ENCODE results near the gene TLR6. TPM values are rescaled to one million over a fixed set of nuclear protein-coding genes. Genes with fewer than 3 reads are reported as not detected.

Gene TLR6
- total and polyA plus RNA-seq, 7 experiments from 2014 or later: 1.00 to 8.8 (median 1.9) TPM; not detected in 2

- Mint-ChIP-seq H3K9me3 (no peaks in the 10 kb centered on the region), H3K36me3 (no peaks in the 10 kb centered on the region), H3K27ac (no peak overlapping the region), H3K27me3 (no peaks in the 10 kb centered on the region), H3K4me1 (peaks cover 0 to 7% (median 3%) of the 10 kb centered on the region in 7 donors), H3K4me3 (no peak overlapping the region)
- Histone ChIP-seq H3K4me1 (ENCODE audit: control insufficient read depth in 2 of 2, insufficient read depth in 2 of 2, low read length in 2 of 2) (no peaks in the 10 kb centered on the region), H3K27ac (ENCODE audit: low read depth, low read length) (no peak overlapping the region), H3K27me3 (ENCODE audit: control insufficient read depth in 2 of 2, insufficient read depth in 2 of 2, low read length in 2 of 2) (no peaks in the 10 kb centered on the region), H3K36me3 (ENCODE audit: control insufficient read depth in 2 of 3, insufficient read depth in 3 of 3, low read length in 3 of 3) (no peaks in the 10 kb centered on the region), H3K4me3 (ENCODE audit: low read length) (no peak overlapping the region), H3K9me3 (ENCODE audit: control insufficient read depth in 2 of 3, low read length in 3 of 3) (no peaks in the 10 kb centered on the region)
- ChIA-PET CTCF (no interaction called here), POLR2A (no interaction called here)
- intact Hi-C loops (cut with micrococcal nuclease): no loop called here
- DNase-seq (no peak), ATAC-seq (no peak)
These were observed 27.6 kb upstream of the TLR6 start for GRCh38 chr4:38884254-38884653.

- no peak for DNase-seq
- CTCF ChIA-PET: interaction anchor here (1.2 kb wide), 1 partner anchor 17 kb away, joined by 3 read pairs; no protein-coding TSS in a partner anchor
- Mint-ChIP-seq H3K27ac (no peak overlapping the region), H3K36me3 (peaks cover 0 to 3% (median 0%) of the 10 kb centered on the region in 5 donors), H3K27me3 (peaks cover 0 to 22% (median 5%) of the 10 kb centered on the region in 5 donors), H3K4me3 (no peak overlapping the region), H3K9me3 (no peaks in the 10 kb centered on the region), H3K4me1 (no peaks in the 10 kb centered on the region)
- Histone ChIP-seq H3K4me1 (ENCODE audit: control insufficient read depth in 2 of 2, insufficient read depth in 2 of 2, low read length in 2 of 2) (no peaks in the 10 kb centered on the region), H3K9me3 (ENCODE audit: control insufficient read depth in 2 of 3, low read length in 3 of 3) (no peaks in the 10 kb centered on the region), H3K27me3 (ENCODE audit: control insufficient read depth in 2 of 2, insufficient read depth in 2 of 2, low read length in 2 of 2) (no peaks in the 10 kb centered on the region), H3K27ac (ENCODE audit: low read depth, low read length) (no peak overlapping the region), H3K4me3 (ENCODE audit: low read length) (no peak overlapping the region), H3K36me3 (ENCODE audit: control insufficient read depth in 2 of 3, insufficient read depth in 3 of 3, low read length in 3 of 3) (no peaks in the 10 kb centered on the region)
- POLR2A ChIA-PET: interaction anchor here (1.0 kb wide), 1 partner anchor 9 kb away, joined by 4 read pairs; no protein-coding TSS in a partner anchor
- ATAC-seq: no peak
- intact Hi-C loops (cut with micrococcal nuclease): no loop called here
These were observed 20.0 kb upstream of the TLR6 start for GRCh38 chr4:38876636-38877035.

GRCh38 chr4:38873290-38873944, 16.8 kb upstream of the TLR6 start:
- Histone ChIP-seq H3K9me3 (ENCODE audit: control insufficient read depth in 2 of 3, low read length in 3 of 3) (no peaks in the 10 kb centered on the region), H3K4me1 (ENCODE audit: control insufficient read depth in 2 of 2, insufficient read depth in 2 of 2, low read length in 2 of 2) (no peaks in the 10 kb centered on the region), H3K36me3 (ENCODE audit: control insufficient read depth in 2 of 3, insufficient read depth in 3 of 3, low read length in 3 of 3) (no peaks in the 10 kb centered on the region), H3K27ac (ENCODE audit: low read depth, low read length) (no peak overlapping the region), H3K27me3 (ENCODE audit: control insufficient read depth in 2 of 2, insufficient read depth in 2 of 2, low read length in 2 of 2) (no peaks in the 10 kb centered on the region), H3K4me3 (ENCODE audit: low read length) (no peak overlapping the region)
- ChIA-PET CTCF (interaction anchor here (0.6 to 1.9 kb wide), 4 partner anchors 17 to 119 kb away, joined by 3 to 6 read pairs (median 4); partner anchors contain the start of gene TLR6), POLR2A (interaction anchor here (0.6 to 1.1 kb wide), 2 partner anchors 19 to 792 kb away, joined by 3 read pairs; no protein-coding TSS in a partner anchor)
- Mint-ChIP-seq H3K27ac (no peak overlapping the region), H3K4me3 (no peak overlapping the region), H3K4me1 (peaks cover 2 to 11% (median 5%) of the 10 kb centered on the region in 7 donors), H3K9me3 (no peaks in the 10 kb centered on the region), H3K36me3 (peaks cover 0 to 3% (median 0%) of the 10 kb centered on the region in 5 donors), H3K27me3 (peaks cover 6 to 29% (median 12%) of the 10 kb centered on the region in 5 donors)
- intact Hi-C loops (cut with micrococcal nuclease): no loop called here
- ATAC-seq (peak; percentile 18), DNase-seq (no peak)

- ChIA-PET CTCF (interaction anchor here (1.9 kb wide), 1 partner anchor 113 kb away, joined by 4 read pairs; no protein-coding TSS in a partner anchor), POLR2A (interaction anchor here (1.1 kb wide), 1 partner anchor 20 kb away, joined by 3 read pairs; no protein-coding TSS in a partner anchor)
- DNase-seq (no peak), ATAC-seq (no peak)
- Histone ChIP-seq H3K27me3 (ENCODE audit: control insufficient read depth in 2 of 2, insufficient read depth in 2 of 2, low read length in 2 of 2) (no peaks in the 10 kb centered on the region), H3K27ac (ENCODE audit: low read depth, low read length) (no peak overlapping the region), H3K36me3 (ENCODE audit: control insufficient read depth in 2 of 3, insufficient read depth in 3 of 3, low read length in 3 of 3) (no peaks in the 10 kb centered on the region), H3K9me3 (ENCODE audit: control insufficient read depth in 2 of 3, low read length in 3 of 3) (no peaks in the 10 kb centered on the region), H3K4me3 (ENCODE audit: low read length) (no peak overlapping the region), H3K4me1 (ENCODE audit: control insufficient read depth in 2 of 2, insufficient read depth in 2 of 2, low read length in 2 of 2) (no peaks in the 10 kb centered on the region)
- H3K27ac Mint-ChIP-seq: no peak overlapping the region
- H3K4me1 Mint-ChIP-seq: peaks cover 4 to 13% (median 5%) of the 10 kb centered on the region in 7 donors
- H3K9me3 Mint-ChIP-seq: no peaks in the 10 kb centered on the region
- intact Hi-C loops (cut with micrococcal nuclease): no loop called here
- H3K27me3 Mint-ChIP-seq: peaks cover 6 to 32% (median 15%) of the 10 kb centered on the region in 5 donors
- no peak overlapping the region for H3K4me3 Mint-ChIP-seq
- H3K36me3 Mint-ChIP-seq: peaks cover 0 to 3% (median 0%) of the 10 kb centered on the region in 5 donors
These were observed 16.0 kb upstream of the TLR6 start for GRCh38 chr4:38872620-38873019.

- H3K9me3 Mint-ChIP-seq: peaks cover 0 to 3% (median 0%) of the 10 kb centered on the region in 11 donors
- H3K27me3 Mint-ChIP-seq: peaks cover 2 to 32% (median 16%) of the 10 kb centered on the region in 5 donors
- no peak overlapping the region for H3K27ac Mint-ChIP-seq
- no peaks in the 10 kb centered on the region for H3K36me3 Mint-ChIP-seq
- H3K27me3 ChIP-seq (ENCODE audit: control insufficient read depth in 2 of 2, insufficient read depth in 2 of 2, low read length in 2 of 2): no peaks in the 10 kb centered on the region
- ChIA-PET CTCF (interaction anchor here (0.6 kb wide), 1 partner anchor 111 kb away, joined by 5 read pairs; no protein-coding TSS in a partner anchor), POLR2A (no interaction called here)
- H3K36me3 ChIP-seq (ENCODE audit: control insufficient read depth in 2 of 3, insufficient read depth in 3 of 3, low read length in 3 of 3): no peaks in the 10 kb centered on the region
- intact Hi-C loops (cut with micrococcal nuclease): no loop called here
- no peak for ATAC-seq
- H3K9me3 ChIP-seq (ENCODE audit: control insufficient read depth in 2 of 3, low read length in 3 of 3): no peaks in the 10 kb centered on the region
- no peaks in the 10 kb centered on the region for H3K4me1 ChIP-seq (ENCODE audit: control insufficient read depth in 2 of 2, insufficient read depth in 2 of 2, low read length in 2 of 2)
- no peak overlapping the region for H3K4me3 ChIP-seq (ENCODE audit: low read length)
- no peak overlapping the region for H3K27ac ChIP-seq (ENCODE audit: low read depth, low read length)
- DNase-seq: no peak
- peaks cover 5 to 17% (median 13%) of the 10 kb centered on the region in 7 donors for H3K4me1 Mint-ChIP-seq
- no peak overlapping the region for H3K4me3 Mint-ChIP-seq
These were observed 15.0 kb upstream of the TLR6 start for GRCh38 chr4:38871593-38871992.

- Histone ChIP-seq H3K4me1 (ENCODE audit: control insufficient read depth in 2 of 2, insufficient read depth in 2 of 2, low read length in 2 of 2) (no peaks in the 10 kb centered on the region), H3K4me3 (ENCODE audit: low read length) (no peak overlapping the region), H3K9me3 (ENCODE audit: control insufficient read depth in 2 of 3, low read length in 3 of 3) (no peaks in the 10 kb centered on the region), H3K27ac (ENCODE audit: low read depth, low read length) (no peak overlapping the region), H3K27me3 (ENCODE audit: control insufficient read depth in 2 of 2, insufficient read depth in 2 of 2, low read length in 2 of 2) (no peaks in the 10 kb centered on the region), H3K36me3 (ENCODE audit: control insufficient read depth in 2 of 3, insufficient read depth in 3 of 3, low read length in 3 of 3) (no peaks in the 10 kb centered on the region)
- H3K36me3 Mint-ChIP-seq: no peaks in the 10 kb centered on the region
- H3K27ac Mint-ChIP-seq: no peak overlapping the region
- DNase-seq (no peak), ATAC-seq (no peak)
- peaks cover 0 to 30% (median 16%) of the 10 kb centered on the region in 5 donors for H3K27me3 Mint-ChIP-seq
- intact Hi-C loops (cut with micrococcal nuclease): no loop called here
- peaks cover 0 to 4% (median 0%) of the 10 kb centered on the region in 11 donors for H3K9me3 Mint-ChIP-seq
- ChIA-PET POLR2A (no interaction called here), CTCF (interaction anchor here (0.7 kb wide), 1 partner anchor 19 kb away, joined by 5 read pairs; no protein-coding TSS in a partner anchor)
- peaks cover 5 to 22% (median 19%) of the 10 kb centered on the region in 7 donors for H3K4me1 Mint-ChIP-seq
- H3K4me3 Mint-ChIP-seq: peak overlapping the region in 1 of 10 donors; percentile 43
These were observed 13.6 kb upstream of the TLR6 start for GRCh38 chr4:38870098-38870808.

All from naive thymus-derived CD4-positive, alpha-beta T cell (primary cell).